ENCODE measurements around the gene DLL3. TPM values are rescaled to one million over a fixed set of nuclear protein-coding genes. Genes with fewer than 3 reads are reported as not detected.
A peak's percentile ranks its signal among the peaks of the same experiment; 100 is the strongest.

The DLL3 gene
- total and polyA plus RNA-seq, 10 of the 15 experiments (the other 5 are each of a cell fraction or from before 2014, with no cell fraction given), result 0.18 to 2.0 (median 0.95) TPM

- H3K79me2 ChIP-seq (ENCODE audit: control insufficient read depth, insufficient read depth, low read length), result no peaks in the 10 kb centered on the region
- H4K20me1 ChIP-seq (ENCODE audit: control insufficient read depth, insufficient read depth), result no peaks in the 10 kb centered on the region
- POLR2A ChIA-PET, result interaction anchor here (0.5 to 1.2 kb wide), 5 partner anchors 29 to 238 kb away, joined by 3 to 5 read pairs (median 3); no protein-coding TSS in a partner anchor
- H3K9me3 ChIP-seq (replicated peaks; ENCODE audit: control insufficient read depth, insufficient read depth, low read length), result no peaks in the 10 kb centered on the region; the same call in 2 of the 3 replicates
- intact Hi-C loops (cut with micrococcal nuclease; ENCODE audit: unreplicated experiment) (loop anchor here (5.0 kb wide), 1 partner anchor 51 kb away; the partner anchor contains the start of gene SUPT5H), in situ Hi-C loops (cut with MboI) (no loop called here)
- RAD21 ChIA-PET (ENCODE audit: unreplicated experiment), result interaction anchor here (0.5 to 2.2 kb wide), 8 partner anchors 13 to 829 kb away, joined by 3 to 13 read pairs (median 4); partner anchors contain the start of gene EID2B
- H2AFZ ChIP-seq (ENCODE audit: control insufficient read depth, low read depth, low read length), result no peak overlapping the region; the same call in 1 of the 2 replicates
- DNase-seq (ENCODE audit: low read depth, low spot score) (no peak), ATAC-seq (peak; percentile 79), FAIRE-seq (no peak)
- peak overlapping the region; percentile 89 for H3K4me2 ChIP-seq (ENCODE audit: control insufficient read depth, insufficient read depth)
- H3K4me1 ChIP-seq (ENCODE audit: control insufficient read depth, insufficient read depth, low read length), result peaks cover 10% of the 10 kb centered on the region
- 2% methylated on average over 40 of the region's 40 CpGs for WGBS (ENCODE audit: insufficient coverage, insufficient replicate concordance, low lambda C conversion rate, missing lambda C conversion rate)
- BruUV-seq (replicated peaks), result no TSS peak
- CTCF ChIA-PET, result interaction anchor here (0.6 to 2.9 kb wide), 18 partner anchors 10 to 400 kb away, joined by 3 to 19 read pairs (median 4); partner anchors contain the start of genes EID2B and PLEKHG2
- no peak overlapping the region for H3K9ac ChIP-seq (ENCODE audit: control insufficient read depth, insufficient read depth, low read length)
- H3K27ac ChIP-seq (ENCODE audit: control insufficient read depth, insufficient read depth), result no peak overlapping the region
- peaks cover 0 to 19% of the 10 kb centered on the region in 2 experiments; a peak in 2 of 4 replicates for H3K27me3 ChIP-seq (replicated peaks in 1 of 2; ENCODE audit: control insufficient read depth in 2 of 2, insufficient read depth in 2 of 2, low read length in 1 of 2)
- H3K36me3 ChIP-seq (ENCODE audit: control insufficient read depth in 2 of 2, insufficient read depth in 2 of 2, low read length in 1 of 2), result no peaks in the 10 kb centered on the region
- SMC1A ChIA-PET (ENCODE audit: uncharacterized antibody, unreplicated experiment), result interaction anchor here (0.6 to 3.0 kb wide), 12 partner anchors 13 to 107 kb away, joined by 3 to 11 read pairs (median 3); partner anchors contain the start of genes EID2B, MED29, PAF1 and RPS16
- H3K4me3 ChIP-seq, result 0 out of 2 replicates have a peak overlapping the region, but pooled peaks have one; percentile 5
- TF ChIP-seq BHLHE40 (IDR thresholded peaks at IDR 0.05; ENCODE audit: borderline replicate concordance in 1 of 2, low read depth in 2 of 2, low read length in 1 of 2), result peak; percentile 78 to 87; a peak in 3 of 4 replicates
- TF ChIP-seq HDAC2 (IDR thresholded peaks at IDR 0.05), result no peak
- TF ChIP-seq CEBPB (IDR thresholded peaks at IDR 0.05; ENCODE audit: borderline replicate concordance in 1 of 2, low read depth in 2 of 2, low read length in 2 of 2), result no peak
- no peak for TF ChIP-seq IRF4 (IDR thresholded peaks at IDR 0.05; ENCODE audit: low read depth, low read length)
- TF ChIP-seq RELB (IDR thresholded peaks at IDR 0.05; ENCODE audit: low read depth), result 0 out of 2 replicates have a peak, but pooled peaks have one; percentile 18
- no peak for TF ChIP-seq ZNF274 (IDR thresholded peaks at IDR 0.05; ENCODE audit: insufficient read depth, insufficient read length)
- TF ChIP-seq JUNB (IDR thresholded peaks at IDR 0.05), result no peak
- no peak for TF ChIP-seq BACH1 (IDR thresholded peaks at IDR 0.05; ENCODE audit: borderline replicate concordance)
- 0 out of 2 replicates have a peak, but pooled peaks have one; percentile 43 for TF ChIP-seq YY1 (IDR thresholded peaks at IDR 0.05; ENCODE audit: low read depth, low read length)
- no peak for TF ChIP-seq SPI1 (IDR thresholded peaks at IDR 0.05; ENCODE audit: borderline replicate concordance, insufficient read depth, low read depth, low read length)
- TF ChIP-seq KLF5 (IDR thresholded peaks at IDR 0.05; ENCODE audit: partially characterized antibody), result no peak
- no peak for TF ChIP-seq EED (IDR thresholded peaks at IDR 0.05; ENCODE audit: low read depth)
- TF ChIP-seq BCL3 (IDR thresholded peaks at IDR 0.05; ENCODE audit: borderline replicate concordance, insufficient read depth, low read depth, low read length, poor library complexity, severe bottlenecking), result no peak
- no peak for TF ChIP-seq LARP7 (IDR thresholded peaks at IDR 0.05)
- 0 out of 4 replicates have a peak, but pooled peaks of 1 of the 2 experiments have one; percentile 21 for TF ChIP-seq IKZF2 (IDR thresholded peaks at IDR 0.05)
- TF ChIP-seq MAX (IDR thresholded peaks at IDR 0.05; ENCODE audit: low read depth, low read length), result peak; percentile 48; the same call in 1 of the 2 replicates
Measured at GRCh38 chr19:39497996-39498797, 550 bp upstream of the DLL3 start.
